IPS-15b (cell line): ENCODE results near the gene ITLN1.

Source experiments
- H3K27me3 ChIP-seq: one replicate; pipeline ENCODE4 v1.6.1; 2013; ENCODE audit warnings: low read length; ENCODE audit not compliant: control insufficient read depth, insufficient read depth
- H3K36me3 ChIP-seq: one replicate; pipeline ENCODE4 v1.6.1; 2013; ENCODE audit warnings: low read length; ENCODE audit not compliant: control insufficient read depth, insufficient read depth
- H3K4me1 ChIP-seq: one replicate; pipeline ENCODE4 v1.6.1; 2013; ENCODE audit warnings: mild to moderate bottlenecking, low read length; ENCODE audit not compliant: control insufficient read depth, insufficient read depth
- H3K4me3 ChIP-seq: one replicate; pipeline ENCODE4 v1.5.1; 2013; ENCODE audit warnings: low read depth, low read length
- H3K9ac ChIP-seq: one replicate; pipeline ENCODE4 v1.6.1; 2013; ENCODE audit warnings: low read depth, mild to moderate bottlenecking, low read length
- H3K9me3 ChIP-seq: one replicate; pipeline ENCODE4 v1.6.1; 2013; ENCODE audit warnings: mild to moderate bottlenecking, low read length; ENCODE audit not compliant: control insufficient read depth, insufficient read depth

Gene ITLN1

DNA sequence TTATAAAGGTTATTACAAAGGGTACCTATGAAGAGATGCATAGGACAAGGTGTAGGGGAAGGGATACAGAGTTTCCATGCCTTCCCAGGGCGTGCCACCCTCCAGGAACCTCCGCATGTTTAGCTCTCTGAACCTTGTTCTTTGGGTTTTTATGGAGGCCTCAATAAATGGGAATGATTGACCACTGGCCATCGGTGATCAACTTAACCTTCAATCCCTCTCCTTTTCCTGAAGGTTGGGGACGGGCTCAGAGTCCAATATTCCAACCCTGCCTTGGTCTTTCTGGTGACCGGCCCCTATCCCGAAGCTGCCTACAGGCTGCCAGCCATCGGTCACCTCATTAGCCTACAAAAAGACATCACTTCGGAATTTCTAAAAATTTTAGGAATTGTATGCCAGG is 34.0 kb downstream of the ITLN1 start:
- Histone ChIP-seq H3K36me3 (no peaks in the 10 kb centered on the region), H3K4me1 (no peaks in the 10 kb centered on the region), H3K9me3 (no peaks in the 10 kb centered on the region), H3K27me3 (no peaks in the 10 kb centered on the region), H3K4me3 (no peak overlapping the region), H3K9ac (no peak overlapping the region)

DNA sequence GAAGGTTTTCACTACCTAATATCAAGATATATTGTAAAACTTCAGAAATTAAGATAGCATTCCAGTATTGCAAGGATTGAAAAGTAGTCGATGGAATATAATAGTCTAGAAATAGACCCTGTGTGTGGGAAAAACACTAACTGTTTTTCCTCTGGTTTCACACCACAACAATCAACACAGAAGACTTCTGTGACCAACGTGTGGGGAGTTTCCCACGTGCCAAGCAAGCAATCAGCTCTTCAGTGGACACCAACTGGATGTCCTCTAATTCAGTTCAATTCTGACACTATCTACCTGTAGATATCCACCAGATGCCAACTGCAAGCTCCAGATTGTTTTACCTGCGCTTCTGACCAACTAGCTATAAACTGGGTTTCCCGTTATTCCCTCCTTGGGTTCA is 34.4 kb downstream of the ITLN1 start:
- Histone ChIP-seq H3K4me1 (no peaks in the 10 kb centered on the region), H3K9me3 (no peaks in the 10 kb centered on the region), H3K27me3 (no peaks in the 10 kb centered on the region), H3K36me3 (no peaks in the 10 kb centered on the region), H3K4me3 (no peak overlapping the region), H3K9ac (no peak overlapping the region)

DNA sequence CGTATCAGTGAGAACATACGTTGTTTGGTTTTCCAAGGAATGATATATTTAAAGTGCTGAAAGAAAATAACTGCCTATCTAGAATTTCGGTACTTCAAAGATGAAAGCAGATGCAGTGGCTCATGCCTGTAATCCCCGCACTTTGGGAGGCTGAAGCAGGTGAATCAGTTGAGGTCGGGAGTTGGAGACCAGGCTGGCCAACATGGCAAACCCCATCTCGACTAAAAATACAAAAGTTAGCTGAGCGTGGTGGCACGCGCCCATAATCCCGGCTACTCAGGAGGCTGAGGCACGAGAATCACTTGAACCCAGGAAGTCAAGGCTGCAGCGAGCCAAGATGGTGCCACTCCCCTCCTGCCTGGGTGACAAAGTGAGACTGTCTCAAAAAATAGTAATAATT is 38.7 kb downstream of the ITLN1 start:
- H3K9me3 ChIP-seq, result no peaks in the 10 kb centered on the region
- no peaks in the 10 kb centered on the region for H3K27me3 ChIP-seq
- H3K4me3 ChIP-seq, result no peak overlapping the region
- H3K36me3 ChIP-seq, result no peaks in the 10 kb centered on the region
- no peaks in the 10 kb centered on the region for H3K4me1 ChIP-seq
- no peak overlapping the region for H3K9ac ChIP-seq

DNA sequence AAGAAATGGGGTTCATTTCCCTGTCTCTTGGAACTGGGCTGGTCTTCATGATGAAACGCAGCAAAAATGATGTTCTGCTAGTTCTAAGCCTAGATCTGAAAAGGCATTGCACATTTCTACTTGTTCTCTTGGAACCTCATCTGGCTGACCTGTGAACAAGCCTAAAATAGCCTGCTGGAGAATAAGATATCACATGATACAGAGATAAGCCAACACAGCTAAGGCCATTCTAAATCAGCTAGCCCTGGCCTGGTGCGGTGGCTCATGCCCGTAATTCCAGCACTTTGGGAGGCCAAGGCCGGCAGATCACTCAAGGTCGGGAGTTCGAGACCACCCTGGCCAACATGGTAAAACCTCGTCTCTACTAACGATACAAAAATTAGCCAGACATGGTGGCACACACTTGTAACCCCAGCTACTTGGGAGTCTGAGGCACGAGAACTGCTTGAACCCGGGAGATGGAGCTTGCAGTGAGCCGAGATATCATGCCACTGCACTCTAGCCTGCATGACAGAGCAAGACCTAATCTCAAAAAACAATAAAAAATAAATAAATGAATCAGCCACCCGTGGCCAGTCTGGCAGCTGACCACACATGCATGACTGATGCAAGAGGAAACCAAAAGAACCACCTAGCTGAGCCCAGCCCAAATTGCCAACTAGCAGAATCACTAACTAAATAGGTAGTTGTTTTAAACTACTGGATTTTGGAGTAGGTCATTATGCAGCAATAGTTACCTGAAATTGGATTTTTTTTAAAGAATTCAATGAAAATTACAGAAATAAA is 40.3 kb downstream of the ITLN1 start:
- H3K9me3 ChIP-seq, result no peaks in the 10 kb centered on the region
- H3K4me1 ChIP-seq, result no peaks in the 10 kb centered on the region
- H3K9ac ChIP-seq, result no peak overlapping the region
- H3K36me3 ChIP-seq, result no peaks in the 10 kb centered on the region
- H3K27me3 ChIP-seq, result no peaks in the 10 kb centered on the region
- no peak overlapping the region for H3K4me3 ChIP-seq

DNA sequence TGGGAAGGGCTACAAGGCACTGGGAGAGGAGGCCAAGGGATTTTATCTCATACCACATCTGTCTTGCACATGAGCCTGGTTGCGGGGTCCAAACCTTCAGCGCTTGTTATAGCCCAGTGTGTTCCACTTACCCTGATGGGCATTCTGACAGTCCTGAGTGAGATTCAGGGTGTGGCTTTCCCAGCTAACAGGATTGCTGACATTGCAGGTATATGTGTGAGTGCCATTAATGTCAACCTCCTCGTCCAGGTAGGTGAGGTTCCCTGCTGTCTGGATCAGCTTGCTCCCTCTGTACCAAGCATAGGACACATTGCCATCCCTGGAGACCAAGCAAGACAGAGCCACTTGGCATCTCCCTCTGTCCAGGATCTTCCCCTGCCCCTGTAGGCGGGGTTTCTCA is 43.9 kb downstream of the ITLN1 start:
- Histone ChIP-seq H3K36me3 (no peaks in the 10 kb centered on the region), H3K9ac (no peak overlapping the region), H3K4me1 (no peaks in the 10 kb centered on the region), H3K4me3 (no peak overlapping the region), H3K27me3 (no peaks in the 10 kb centered on the region), H3K9me3 (no peaks in the 10 kb centered on the region)

DNA sequence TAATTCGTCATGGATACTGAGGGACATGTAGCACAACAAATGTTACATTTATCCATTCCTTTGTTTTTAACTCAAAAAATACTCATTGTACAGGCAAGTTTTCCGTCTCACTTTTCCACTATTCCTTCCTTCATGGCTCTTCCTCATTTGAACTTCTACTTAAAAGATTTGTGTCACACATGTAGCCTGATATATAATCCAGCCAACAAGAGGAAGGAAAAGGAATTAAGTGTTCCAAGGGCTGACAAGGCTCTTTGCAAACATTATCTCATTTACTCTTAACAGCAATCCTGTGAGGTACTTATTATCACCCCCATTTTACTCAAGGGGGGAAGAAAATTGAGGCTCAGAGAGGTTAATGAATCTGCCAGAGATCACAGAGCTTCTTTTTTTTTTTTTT is 45.2 kb downstream of the ITLN1 start:
- Histone ChIP-seq H3K4me1 (no peaks in the 10 kb centered on the region), H3K27me3 (no peaks in the 10 kb centered on the region), H3K9me3 (no peaks in the 10 kb centered on the region), H3K4me3 (no peak overlapping the region), H3K36me3 (no peaks in the 10 kb centered on the region), H3K9ac (no peak overlapping the region)

DNA sequence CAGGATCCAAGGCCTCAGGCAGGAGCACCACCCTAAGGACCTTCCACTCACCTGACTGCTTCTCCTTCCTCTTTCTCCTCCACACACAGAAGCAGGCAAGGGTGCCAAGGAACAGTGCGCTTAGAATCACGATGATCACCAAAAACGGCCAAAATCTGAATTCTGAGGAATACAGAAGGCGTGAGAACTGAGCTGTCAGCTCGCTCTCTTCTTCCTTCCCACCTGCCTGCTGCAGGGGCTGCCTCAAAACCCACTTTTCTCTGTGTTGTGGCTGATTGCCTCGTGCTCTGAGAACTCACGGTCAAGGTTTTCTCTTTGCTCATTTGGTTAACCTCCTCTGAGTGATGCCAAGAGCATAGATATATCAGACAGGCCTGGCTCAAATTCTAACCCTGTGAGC is 46.1 kb downstream of the ITLN1 start:
- H3K4me3 ChIP-seq, result no peak overlapping the region
- no peaks in the 10 kb centered on the region for H3K27me3 ChIP-seq
- no peaks in the 10 kb centered on the region for H3K36me3 ChIP-seq
- H3K9ac ChIP-seq, result no peak overlapping the region
- no peaks in the 10 kb centered on the region for H3K4me1 ChIP-seq
- no peaks in the 10 kb centered on the region for H3K9me3 ChIP-seq

DNA sequence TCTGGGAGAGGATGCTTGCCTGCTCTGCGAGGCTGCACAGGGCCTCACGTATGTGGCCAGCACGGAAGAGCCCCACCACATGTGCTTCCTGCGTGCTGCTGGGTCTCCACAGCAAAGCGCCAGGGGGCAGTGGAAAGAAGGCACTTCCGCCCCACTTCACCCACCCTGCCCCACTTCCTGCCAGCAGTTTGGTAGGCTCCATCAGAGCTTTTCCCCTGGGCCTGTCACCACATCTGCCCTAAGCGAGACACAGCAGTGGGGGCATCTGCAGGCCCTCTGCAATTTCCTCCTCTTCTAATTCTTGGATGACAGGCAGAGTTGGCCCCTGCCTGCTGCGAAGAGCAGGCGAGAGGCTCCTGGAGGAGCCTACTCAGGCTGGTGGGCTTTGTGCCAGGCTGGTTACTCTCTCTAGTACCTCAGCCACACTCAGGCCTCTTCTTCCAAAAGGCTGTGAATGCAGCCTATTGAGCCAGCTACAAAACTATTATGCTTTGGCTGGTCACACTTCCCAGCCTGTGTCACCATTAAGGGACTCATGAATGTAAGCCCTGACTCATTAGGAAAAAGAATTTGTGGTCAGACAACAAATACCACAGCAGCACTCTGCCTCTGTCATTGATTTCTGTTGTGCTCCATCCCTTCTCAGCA is 47.3 kb downstream of the ITLN1 start:
- Histone ChIP-seq H3K9me3 (no peaks in the 10 kb centered on the region), H3K9ac (no peak overlapping the region), H3K4me3 (no peak overlapping the region), H3K36me3 (no peaks in the 10 kb centered on the region), H3K4me1 (no peaks in the 10 kb centered on the region), H3K27me3 (no peaks in the 10 kb centered on the region)

DNA sequence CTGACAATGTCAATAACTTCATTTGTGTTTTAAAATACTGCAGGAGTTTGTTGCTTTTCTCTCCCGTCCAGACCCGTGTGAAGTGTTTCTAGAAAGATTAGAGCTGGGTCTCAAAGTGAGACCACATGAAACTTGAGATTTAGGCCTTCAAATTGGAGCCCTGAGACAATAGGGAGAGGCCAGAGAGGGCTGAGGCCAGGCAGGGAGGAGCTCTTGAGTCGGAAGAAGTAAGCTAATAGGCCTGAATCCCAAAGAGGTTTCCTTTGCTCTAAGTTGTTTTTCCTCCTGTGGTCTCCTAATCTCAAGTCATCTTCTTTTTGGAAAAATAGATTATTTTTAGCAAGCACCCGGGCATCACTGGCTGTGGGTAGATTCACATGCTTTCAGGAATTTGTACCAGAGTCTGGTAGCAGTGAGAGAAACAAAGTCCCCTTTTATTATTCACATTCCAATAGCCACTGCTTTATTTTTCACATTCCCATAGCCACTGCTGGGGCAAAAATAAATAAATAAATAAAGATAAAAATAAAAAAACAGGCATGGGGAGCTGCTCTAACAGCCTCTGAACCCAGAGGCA is 47.9 kb downstream of the ITLN1 start:
- no peak overlapping the region for H3K4me3 ChIP-seq
- no peak overlapping the region for H3K9ac ChIP-seq
- H3K4me1 ChIP-seq, result no peaks in the 10 kb centered on the region
- H3K9me3 ChIP-seq, result no peaks in the 10 kb centered on the region
- H3K36me3 ChIP-seq, result no peaks in the 10 kb centered on the region
- H3K27me3 ChIP-seq, result no peaks in the 10 kb centered on the region

DNA sequence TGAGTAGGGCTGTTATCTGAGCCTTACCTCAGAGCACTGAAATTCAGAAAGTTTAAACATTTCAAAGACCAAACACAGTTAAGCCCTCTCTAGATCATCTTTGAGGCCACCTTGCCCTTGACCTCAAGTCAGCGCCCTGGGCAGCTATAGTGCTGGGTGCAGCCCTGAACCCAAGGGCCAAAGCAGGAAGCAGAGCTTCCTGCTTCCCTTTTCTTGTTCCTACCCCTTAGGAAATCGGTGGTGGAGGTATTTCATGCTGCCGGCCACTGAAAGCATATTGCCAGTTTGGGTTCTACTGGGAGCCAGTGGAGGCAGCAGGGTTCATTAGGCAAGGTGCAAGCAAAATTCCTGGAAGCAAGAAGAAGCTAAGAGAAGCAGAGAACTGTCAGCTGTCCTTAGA is 48.4 kb downstream of the ITLN1 start:
- Histone ChIP-seq H3K4me3 (no peak overlapping the region), H3K36me3 (no peaks in the 10 kb centered on the region), H3K4me1 (no peaks in the 10 kb centered on the region), H3K9ac (no peak overlapping the region), H3K27me3 (no peaks in the 10 kb centered on the region), H3K9me3 (no peaks in the 10 kb centered on the region)

DNA sequence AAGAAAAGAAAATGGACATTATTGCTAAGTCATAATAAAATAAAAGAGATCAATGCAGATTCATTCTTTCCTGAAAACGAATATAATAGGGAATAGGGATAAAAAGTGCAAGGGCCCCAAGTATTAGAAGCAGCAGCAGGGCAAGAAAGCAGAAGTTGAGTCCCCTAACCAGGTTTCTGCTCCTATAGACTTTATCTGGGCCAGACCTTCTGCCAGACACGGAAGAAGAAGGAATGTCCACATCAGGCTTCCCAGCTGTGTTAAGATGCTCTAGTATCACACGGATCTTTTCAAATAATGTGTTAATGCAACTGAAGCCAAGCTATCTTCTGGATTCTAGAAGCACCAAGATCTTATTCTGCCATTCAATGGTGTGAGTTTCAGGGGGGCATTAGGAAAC is 49.2 kb downstream of the ITLN1 start:
- no peak overlapping the region for H3K9ac ChIP-seq
- no peaks in the 10 kb centered on the region for H3K4me1 ChIP-seq

DNA sequence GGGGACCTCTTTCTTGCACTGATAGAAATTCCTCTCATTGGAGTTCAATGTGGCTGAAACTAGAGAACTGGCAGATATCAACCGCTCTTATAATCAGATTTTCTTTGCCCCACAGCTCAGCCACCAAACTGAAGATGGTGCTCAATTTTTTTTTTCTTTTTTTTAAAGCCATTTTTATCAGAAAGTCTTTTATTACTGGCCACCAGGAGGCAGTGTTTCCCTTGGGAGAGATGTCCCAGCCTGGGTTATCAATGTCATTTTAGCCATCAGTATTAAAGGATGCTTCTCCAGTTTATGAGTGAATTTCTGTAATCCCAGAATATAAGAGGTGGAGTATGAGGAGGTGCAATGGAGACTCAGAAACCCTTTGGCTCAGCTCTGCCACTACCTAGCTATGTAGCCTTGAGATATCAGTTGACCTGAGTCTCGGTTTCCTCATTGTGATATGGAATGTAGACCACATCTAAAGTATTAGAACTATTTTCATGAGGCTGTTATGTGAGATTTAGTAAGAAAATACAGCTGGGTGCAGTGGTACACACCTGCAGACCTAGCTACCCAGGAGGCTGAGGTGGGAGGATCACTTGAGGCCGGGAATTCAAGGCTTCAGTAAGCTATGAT is 49.9 kb downstream of the ITLN1 start:
- Histone ChIP-seq H3K9ac (no peak overlapping the region), H3K36me3 (no peaks in the 10 kb centered on the region), H3K4me3 (no peak overlapping the region), H3K27me3 (no peaks in the 10 kb centered on the region), H3K4me1 (no peaks in the 10 kb centered on the region), H3K9me3 (no peaks in the 10 kb centered on the region)

More for the DNA sequence above, 49.2 kb downstream of the ITLN1 start:
- Histone ChIP-seq H3K9me3 (no peaks in the 10 kb centered on the region), H3K4me3 (no peak overlapping the region), H3K27me3 (no peaks in the 10 kb centered on the region), H3K36me3 (no peaks in the 10 kb centered on the region)
